Measurements from ENCODE around the gene GOT2. TPM values are rescaled to one million over a fixed set of nuclear protein-coding genes. Genes with fewer than 3 reads are reported as not detected.
"Not testable (repeated sequence)": the region's sequence is repeated elsewhere in the genome, so short reads cannot be mapped to it uniquely, and the experiment has no call there.

The GOT2 gene
- polyA plus RNA-seq, 5 donors = 52.1 to 58.4 (median 53.9) TPM

GRCh38 chr16:58727028-58727781, 6.9 kb downstream of the GOT2 start:
- no peak for DNase-seq

- no peak for DNase-seq
Observed at GRCh38 chr16:58723109-58723508, 11.0 kb downstream of the GOT2 start.

DNA sequence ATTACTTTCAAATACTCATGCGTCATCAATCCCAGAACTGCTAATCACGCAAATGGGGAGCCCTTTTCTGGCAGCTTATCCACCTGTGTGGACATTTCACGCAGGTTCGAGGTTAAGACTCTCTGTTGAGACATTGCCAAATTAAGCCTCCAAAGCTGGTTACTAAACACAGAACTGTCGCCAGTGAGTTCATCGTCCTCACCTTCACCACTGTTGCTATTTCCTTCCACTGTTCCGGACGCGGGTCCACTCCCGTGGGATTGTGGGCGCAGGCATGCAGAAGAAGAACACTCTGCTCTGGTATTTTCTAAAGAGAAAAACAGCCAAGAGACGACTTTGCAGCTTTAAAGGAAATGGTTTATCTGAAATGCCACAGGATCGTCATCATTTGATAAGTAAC, 16.1 kb downstream of the GOT2 start:
- DNase-seq = no peak

DNA sequence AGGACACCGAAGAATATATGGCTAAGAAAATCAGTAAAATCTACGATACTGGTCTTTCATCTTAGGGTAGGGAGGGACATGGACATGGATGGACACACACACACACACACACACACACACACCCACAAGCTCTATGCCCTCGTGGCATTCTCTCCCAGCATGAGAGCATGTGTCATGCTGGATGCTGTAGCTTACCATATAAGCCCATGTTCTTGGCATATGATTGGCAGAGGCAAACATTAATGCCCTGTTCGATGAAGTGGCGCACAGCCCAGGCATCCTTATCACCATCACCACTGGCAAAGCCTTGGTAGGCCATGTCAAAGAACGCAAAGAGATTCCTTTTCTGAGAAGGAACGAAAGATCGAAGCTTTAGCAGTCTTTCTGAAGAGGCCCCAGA, 17.6 kb downstream of the GOT2 start:
- DNase-seq = no peak

GRCh38 chr16:58713742-58714141, 20.4 kb downstream of the GOT2 start:
- DNase-seq = no peak

DNA sequence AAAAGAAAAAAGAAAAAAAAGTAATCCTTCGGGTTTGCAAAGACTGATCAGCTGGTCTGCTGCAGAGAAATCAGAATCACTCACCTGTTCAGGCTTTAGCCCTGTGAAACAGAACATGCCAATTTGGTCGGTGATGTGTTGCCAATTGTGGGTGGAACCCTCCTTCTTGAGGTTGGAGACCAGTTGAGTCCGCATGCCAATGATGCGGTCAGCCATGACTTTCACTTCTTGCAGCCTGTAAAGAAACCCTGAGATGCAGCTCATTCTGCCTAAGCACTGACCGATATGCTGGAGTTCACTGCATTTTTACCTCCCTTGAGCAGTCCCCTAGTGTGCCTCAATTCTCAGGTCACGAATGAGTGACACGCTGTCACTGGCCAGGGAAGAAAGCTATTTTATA, 24.8 kb downstream of the GOT2 start:
- no peak for DNase-seq

GRCh38 chr16:58699151-58699550, 35.0 kb downstream of the GOT2 start:
- no peak for DNase-seq

DNA sequence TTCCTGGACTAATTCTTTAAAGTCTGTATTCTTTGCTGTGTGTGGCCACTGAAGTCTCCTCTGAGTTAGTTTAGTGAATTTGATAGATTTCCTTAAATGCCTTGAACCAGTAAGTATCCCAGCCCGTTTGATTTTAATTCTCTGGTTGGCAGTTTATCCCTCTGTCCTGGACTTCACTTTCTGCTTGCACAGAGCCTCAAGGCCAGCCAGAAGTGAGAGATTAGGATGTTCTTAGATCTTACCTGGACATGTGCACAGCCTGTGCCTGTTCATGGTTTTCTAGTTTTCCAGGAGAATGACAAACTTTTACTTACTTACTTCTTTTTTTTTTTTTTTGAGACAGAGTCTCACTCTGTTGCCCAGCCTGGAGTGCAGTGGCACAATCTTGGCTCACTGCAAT, 38.7 kb downstream of the GOT2 start:
- DNase-seq = no peak

GRCh38 chr16:58692450-58692849, 41.7 kb downstream of the GOT2 start:
- DNase-seq = no peak

DNA sequence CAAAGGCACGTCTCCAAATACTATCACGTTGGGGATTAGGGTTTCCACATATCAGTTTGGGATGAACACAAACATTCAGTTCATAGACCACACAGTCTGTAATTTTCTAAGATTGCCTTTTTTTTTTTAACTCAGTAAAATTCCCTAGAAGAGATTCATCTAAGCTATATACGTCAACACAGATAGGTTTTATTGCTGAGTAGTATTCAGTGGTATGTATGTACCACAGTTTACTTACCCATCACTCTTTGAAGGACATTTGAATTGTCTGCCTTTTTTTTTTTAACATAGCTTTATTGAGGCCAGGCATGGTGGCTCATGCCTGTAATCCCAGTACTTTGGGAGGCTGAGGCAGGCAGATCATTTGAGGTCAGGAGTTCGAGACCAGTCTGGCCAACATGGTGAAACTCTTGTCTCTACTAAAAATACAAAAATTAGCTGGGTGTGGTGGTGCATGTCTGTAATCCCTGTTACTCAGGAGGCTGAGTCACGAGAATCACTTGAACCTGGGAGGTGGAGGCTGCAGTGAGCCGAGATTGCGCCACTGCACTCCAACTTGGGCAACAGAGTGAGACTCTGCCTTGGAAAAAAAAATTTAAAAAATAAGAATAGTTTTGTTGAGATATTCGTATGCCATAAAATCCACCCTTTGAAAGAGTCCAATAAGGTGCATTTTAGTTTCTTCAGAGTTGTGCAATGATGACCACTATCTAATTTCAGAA, 47.0 kb downstream of the GOT2 start:
- DNase-seq = not testable (repeated sequence)

DNA sequence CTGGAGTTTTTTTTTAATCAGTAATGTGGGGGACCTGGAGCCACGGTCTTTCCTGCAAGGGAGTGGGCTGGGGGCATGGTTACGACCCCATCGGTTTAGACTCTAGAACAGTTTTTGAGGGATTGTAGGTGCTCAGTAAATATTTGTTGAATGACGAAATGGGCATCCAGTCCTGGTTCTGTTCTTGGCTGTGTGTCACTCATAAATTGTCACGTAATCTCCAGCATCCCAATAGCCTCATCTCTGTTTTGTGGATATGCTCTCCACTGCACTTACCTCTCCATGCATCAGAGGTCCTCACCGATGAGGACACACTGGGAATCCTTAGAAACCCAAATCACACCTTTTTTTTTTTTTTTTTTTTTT, 49.0 kb downstream of the GOT2 start:
- DNase-seq = no peak

- peak; percentile 65 to 75 for DNase-seq
Observed at GRCh38 chr16:58684354-58685083, 49.6 kb downstream of the GOT2 start, which contains the start of gene SLC38A7. Gene SLC38A7 (minus strand): TSS chr16:58684770. CDS start chr16:58680126, 4,644 bp downstream.

GRCh38 chr16:58684001-58684353, 50.1 kb downstream of the GOT2 start:
- no peak for DNase-seq

DNA sequence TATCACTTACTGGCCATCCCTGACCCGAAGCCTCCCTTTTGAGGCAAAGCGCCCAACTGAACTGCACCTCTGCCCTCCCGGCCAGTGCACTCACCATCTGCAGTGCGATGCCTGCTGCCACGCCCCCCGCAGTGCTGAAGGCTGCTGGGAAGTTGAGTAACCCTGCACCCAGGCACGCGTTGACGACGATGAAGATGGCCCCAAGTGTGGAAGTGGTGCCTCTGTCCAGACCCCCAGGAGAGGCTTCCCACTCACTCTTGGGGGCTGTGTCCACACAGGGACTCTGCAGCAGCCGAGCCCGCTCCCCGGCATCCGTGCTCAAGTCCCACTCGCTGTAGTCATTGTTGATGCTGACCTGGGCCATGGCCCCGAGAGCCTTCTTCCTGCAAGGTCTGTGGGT, 54.4 kb downstream of the GOT2 start:
- no peak for DNase-seq

DNA sequence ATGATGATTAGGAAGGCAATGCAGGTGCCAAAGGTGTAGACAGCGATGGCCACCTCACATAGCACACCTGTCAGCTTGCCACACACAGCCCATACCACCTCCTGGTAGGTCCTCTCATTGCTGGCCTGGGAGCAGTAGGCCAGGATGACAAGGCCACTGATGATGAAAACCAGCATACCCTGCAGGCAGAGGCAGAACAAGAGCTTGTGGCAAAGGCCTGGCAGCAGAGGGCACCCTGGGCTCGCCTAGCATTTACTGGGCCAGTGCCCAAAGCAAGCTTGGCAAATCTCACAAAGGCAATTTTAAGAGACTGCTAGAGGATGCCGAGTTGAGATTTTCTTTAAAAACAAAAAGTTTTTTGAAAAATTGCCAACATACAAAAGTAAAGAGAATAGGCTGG, 55.4 kb downstream of the GOT2 start:
- no peak for DNase-seq

- DNase-seq = no peak
Observed at GRCh38 chr16:58678269-58678668, 55.8 kb downstream of the GOT2 start.

DNA sequence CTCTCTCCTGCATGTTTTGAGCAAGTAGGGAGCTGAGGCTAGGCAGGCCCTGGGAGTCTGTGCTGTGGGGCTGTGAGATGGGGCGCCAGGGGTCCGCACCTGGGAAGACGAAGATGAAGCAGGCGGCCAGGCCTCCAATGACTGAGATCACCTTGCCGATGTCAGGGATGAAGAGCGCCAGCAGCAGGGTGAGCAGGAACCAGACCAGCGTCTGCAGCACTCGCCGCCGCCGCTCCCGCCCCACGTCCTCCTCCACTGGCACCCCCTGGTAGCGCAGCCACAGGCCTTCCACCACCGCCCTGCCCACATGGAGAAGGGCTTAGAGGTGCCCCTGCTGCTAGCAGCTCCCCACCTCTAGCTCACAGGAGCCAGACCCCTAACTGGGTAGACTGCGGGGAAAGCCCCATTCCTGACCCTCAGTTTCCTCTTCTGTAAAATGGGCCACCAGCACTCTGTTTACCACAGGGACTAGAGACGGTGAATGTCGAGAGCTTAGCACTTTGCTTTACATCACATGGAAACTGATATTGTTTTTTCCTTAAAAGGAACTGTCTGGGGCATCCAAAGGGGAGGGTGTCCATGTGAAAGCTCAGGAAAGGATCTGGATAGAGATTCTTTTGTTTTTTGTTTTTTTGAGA, 63.1 kb downstream of the GOT2 start:
- no peak for DNase-seq

DNA sequence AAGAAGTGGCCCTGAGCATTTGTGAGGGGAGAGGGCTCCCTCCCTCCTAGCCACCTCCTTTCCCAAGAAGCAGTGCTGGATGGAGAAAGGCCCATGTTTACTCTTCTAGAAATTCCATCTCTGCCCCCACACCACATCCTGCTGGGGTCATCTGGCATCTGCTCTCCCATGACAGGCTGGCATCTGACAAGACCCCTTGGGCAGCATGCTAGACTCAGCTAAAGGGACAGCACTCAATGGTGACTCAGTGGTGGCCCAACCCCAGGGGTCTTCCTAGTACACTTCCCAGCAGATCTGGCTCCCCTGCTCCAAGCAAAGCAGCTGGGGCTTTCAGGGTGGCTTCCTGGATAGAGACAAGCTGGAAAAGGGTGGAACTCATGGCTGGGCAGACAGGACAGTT, 63.9 kb downstream of the GOT2 start:
- no peak for DNase-seq

DNA sequence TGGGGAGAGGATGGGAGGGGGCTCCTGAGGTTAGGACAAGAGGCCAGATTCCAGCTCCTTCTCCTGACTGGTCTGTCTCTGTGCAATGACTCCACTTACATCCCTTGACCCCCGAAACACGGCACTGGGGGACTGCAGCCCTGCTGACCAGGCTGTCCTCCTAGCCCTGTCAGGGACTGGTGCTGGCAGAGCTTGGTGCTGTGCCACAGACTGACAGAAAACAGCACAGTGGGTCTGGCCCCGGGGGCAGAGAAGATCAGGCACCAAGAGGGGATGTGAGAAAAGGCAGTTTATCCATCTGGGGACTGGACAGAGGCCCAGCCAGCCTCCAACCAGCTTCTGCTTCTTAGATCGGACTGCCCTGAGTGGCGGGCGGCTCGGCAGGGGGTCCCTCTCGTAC, 68.9 kb downstream of the GOT2 start:
- no peak for DNase-seq

DNA sequence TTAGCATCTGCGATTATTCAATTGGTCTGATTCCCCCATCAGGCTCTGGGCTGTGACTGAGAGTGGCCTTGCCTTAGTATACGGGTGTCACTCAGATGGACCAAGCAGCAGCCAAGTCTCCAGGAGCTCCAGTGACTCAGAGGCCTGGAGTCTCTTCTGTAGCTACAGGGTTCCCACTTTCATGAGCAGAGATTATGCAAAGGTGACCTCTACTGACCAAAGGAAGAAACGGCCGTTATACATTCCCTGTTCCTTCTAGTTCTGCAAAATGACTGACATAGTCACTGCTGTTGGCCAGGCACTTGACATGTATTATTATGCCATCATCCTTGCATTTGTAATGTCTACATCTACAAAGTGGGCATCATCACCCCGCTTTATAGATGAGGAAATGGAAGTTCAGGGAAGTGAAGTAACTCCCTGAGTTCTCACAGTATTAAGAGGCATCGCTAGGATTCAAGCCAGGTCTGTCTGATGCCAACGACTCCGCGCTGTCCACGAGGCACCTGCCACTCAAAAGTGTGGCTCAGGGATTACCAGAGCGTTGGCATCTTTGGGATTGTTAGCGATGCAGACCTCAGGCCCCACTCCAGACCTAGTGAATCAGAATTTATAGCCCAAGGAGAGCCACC, 72.8 kb downstream of the GOT2 start:
- peak; percentile 27 to 51 for DNase-seq

- DNase-seq = not testable (repeated sequence)
Observed at GRCh38 chr16:58659911-58660310, 74.2 kb downstream of the GOT2 start.

DNA sequence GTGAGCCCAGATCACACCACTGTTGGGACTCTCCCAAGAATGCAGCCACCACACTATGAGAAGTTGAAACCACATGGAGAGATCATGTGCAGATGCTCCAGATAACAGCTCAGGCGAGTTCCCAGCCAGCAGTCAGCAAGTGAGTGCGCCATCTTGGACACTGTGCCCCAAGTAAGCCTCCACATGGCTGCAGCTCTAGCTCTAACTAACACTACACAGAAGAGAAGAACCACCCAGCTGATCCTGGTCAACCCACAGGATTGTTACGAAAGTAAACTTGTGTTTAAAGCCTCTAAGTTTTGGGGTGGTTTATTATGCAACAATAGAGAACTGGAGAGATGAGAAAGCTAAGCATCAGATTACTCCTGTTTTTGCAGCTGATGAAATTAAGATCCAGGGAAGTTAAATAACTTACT, 75.3 kb downstream of the GOT2 start:
- no peak for DNase-seq
